Right ventricle myocardium superior (tissue), 1 donor: ENCODE results near the gene ARHGEF3. TPM values are rescaled to one million over a fixed set of nuclear protein-coding genes. Genes with fewer than 3 reads are reported as not detected.

Experiments used
- ATAC-seq: fragments of 200-7000 bp; cut with Tn5 transposase; one replicate; pipeline ENCODE4 v1.9.1; 2020; ENCODE audit warnings: mild to moderate bottlenecking; ENCODE audit not compliant: poor library complexity
- DNase-seq: peaks from one replicate; pipeline ENCODE4 v3.0.0-alpha.2; 2020
- intact Hi-C: fragments of 100-400 bp; cut with DNase I; formaldehyde crosslinking; loops from one replicate; pipeline ENCODE4 v1.11.2; 2022
- total RNA-seq: library from RNA; stranded (reverse); fragmentation: NEBNext Ultra II Directional; extraction: Animal tissue kit (Norgen Biotek cat#: 25700); gene quantifications from one replicate; pipeline ENCODE4 v1.2.1, GENCODE V29; 2021
- donor health status: DM: no; HTN: yes; CAD: no; lungs with severe emphysema.

ARHGEF3 gene
- total RNA-seq, 1 donor from 2014 or later: 15.0 TPM

- DNase-seq (no peak), ATAC-seq (no peak)
- intact Hi-C loops: no loop called here
Measured at GRCh38 chr3:56825567-56826438, 24.1 kb upstream of the ARHGEF3 start.

GRCh38 chr3:56823984-56824703 is 22.4 kb upstream of the ARHGEF3 start:
- intact Hi-C loops: no loop called here
- ATAC-seq: no peak
- DNase-seq: no peak

DNA sequence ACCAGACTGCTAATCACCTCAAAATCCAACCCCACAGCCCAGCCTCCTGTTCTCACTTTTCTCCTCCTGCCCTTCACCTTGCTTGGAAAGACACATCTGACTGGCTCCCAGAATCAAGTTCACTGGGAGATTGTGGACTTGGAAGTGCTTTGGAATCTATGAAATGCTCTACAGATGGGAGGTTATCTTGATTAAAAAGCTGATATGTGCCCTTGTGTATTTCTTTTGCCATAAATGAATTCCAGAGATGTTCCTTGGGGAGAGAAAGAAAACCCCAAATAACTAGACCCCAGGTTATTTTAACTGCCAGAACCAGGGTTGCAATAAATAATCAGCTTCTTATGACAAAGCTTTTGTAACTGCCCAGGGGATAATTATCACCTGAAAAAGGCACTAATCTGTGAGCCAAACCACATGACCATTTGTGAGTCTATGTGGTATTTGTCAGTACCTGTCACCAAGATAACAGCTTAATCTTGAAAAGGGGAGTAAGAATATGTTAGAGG is 21.7 kb upstream of the ARHGEF3 start:
- ATAC-seq (no peak), DNase-seq (no peak)
- intact Hi-C loops: no loop called here

GRCh38 chr3:56822501-56822900 is 20.8 kb upstream of the ARHGEF3 start:
- ATAC-seq (no peak), DNase-seq (no peak)
- intact Hi-C loops: no loop called here

GRCh38 chr3:56819016-56819809 is 17.5 kb upstream of the ARHGEF3 start:
- DNase-seq (no peak), ATAC-seq (no peak)
- intact Hi-C loops: no loop called here

- ATAC-seq (no peak), DNase-seq (no peak)
- intact Hi-C loops: no loop called here
Measured at GRCh38 chr3:56818156-56818985, 16.6 kb upstream of the ARHGEF3 start.

- intact Hi-C loops: no loop called here
- no peak for DNase-seq
- no peak for ATAC-seq
Measured at GRCh38 chr3:56817646-56818045, 15.9 kb upstream of the ARHGEF3 start.

DNA sequence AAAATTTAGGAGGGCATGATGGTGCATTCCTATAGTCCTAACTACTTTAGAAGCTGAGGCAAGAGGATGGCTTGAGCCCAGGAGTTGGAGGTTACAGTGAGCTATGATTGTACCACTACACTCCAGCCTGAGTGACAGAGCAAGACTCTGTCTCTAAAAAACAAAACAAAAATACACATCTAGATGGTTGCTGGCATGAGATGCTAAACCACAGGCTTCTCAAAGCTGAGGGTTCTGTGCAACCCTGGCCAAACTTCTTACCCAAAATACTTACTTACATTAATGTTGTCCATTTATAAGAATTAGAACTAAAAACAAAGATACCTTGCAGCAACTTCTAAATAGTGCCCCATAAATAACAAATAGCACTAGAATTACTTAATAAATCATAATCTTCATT is 14.3 kb upstream of the ARHGEF3 start:
- DNase-seq: no peak
- ATAC-seq: no peak
- intact Hi-C loops: no loop called here

DNA sequence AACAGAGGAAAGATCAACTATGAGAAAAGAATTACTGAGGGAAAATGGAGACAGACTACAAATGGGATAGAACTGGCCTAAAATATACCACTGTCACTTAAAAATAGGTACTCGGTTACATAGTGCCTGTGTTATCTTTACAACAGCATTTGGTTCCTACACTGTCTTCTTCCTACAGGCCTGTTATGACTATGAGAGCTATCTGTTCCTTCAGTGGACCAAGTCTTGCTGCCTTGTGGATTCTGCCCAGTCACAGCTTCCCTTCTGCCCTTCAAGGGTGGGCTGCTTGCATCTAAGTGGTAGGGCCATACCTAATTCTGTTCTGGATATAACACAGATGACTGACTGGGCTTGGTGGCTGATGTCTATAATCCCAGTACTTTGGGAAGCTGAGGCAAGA is 13.8 kb upstream of the ARHGEF3 start:
- ATAC-seq (no peak), DNase-seq (no peak)
- intact Hi-C loops: no loop called here

- intact Hi-C loops: no loop called here
- ATAC-seq (no peak), DNase-seq (no peak)
Measured at GRCh38 chr3:56813653-56813960, 11.9 kb upstream of the ARHGEF3 start.

DNA sequence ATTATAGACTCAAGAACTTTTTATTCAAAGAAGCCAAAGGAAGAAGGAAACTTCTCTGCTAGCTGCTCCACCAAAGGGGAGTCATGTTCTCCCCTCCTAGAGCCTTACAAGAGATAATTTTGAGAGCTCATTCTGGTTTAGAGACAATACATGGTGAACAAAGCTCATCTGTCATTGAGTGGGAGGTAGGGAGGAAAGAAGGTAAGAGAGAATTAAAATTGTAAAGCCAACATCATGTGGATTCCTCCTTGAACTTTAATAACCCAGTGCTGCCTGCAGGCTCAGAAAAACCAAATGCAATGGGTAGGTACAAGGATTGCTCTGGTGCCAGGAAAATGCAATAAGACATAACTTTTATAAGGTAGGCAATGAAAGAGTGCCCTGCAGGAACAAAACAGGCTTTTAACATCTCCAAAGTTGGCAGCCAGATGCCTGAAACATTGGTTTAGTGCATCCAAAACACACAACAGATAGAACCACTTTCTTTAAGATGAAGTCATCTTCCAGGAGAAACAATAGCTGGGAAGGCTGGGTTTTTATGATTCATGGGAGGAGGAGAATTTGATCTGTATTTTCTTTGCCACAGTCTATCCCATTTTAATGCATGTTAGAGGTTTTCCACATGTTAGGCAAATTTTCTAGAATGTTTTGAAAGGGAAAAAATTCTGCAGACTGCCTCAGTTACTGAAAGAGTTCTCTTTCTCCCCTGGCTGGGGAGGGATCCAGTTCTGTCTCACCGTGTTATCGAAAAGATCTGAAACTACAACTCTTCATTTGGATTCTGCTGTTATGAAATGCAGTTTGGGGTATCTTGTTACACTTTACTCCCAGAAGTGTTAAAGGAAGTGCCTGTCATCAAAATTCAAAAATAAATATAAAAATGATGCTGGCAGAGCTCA is 11.3 kb upstream of the ARHGEF3 start:
- DNase-seq (no peak), ATAC-seq (no peak)
- intact Hi-C loops: no loop called here

- ATAC-seq: no peak
- no peak for DNase-seq
- intact Hi-C loops: no loop called here
Measured at GRCh38 chr3:56811546-56812202, 9.9 kb upstream of the ARHGEF3 start.

- ATAC-seq (no peak), DNase-seq (no peak)
- intact Hi-C loops: no loop called here
Measured at GRCh38 chr3:56810577-56811545, 9.1 kb upstream of the ARHGEF3 start.

- DNase-seq (no peak), ATAC-seq (no peak)
- intact Hi-C loops: no loop called here
Measured at GRCh38 chr3:56806407-56806806, 4.7 kb upstream of the ARHGEF3 start.

DNA sequence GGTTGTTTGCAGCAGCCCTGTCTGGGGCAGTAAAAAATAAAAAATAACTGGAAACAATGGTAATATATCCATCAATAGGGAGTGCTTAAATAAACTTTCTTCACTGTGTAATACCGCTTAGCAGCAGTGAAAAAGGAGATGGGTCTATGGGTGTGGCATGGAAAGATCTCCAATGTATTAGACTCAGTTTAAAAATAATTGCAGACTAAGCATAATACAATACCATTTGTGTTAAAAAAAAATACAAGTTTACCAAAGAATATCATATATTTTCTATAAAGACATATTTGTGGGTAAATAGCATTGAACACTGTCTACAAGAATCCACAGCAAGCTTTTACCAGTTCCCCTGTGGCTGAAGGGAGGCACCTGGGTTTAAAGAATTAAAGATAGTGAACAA is 1.0 kb upstream of the ARHGEF3 start:
- ATAC-seq: no peak
- intact Hi-C loops: loop anchor here (5.0 kb wide), 3 partner anchors 95 to 185 kb away; no protein-coding TSS in a partner anchor
- no peak for DNase-seq

GRCh38 chr3:56802378-56802745 is 613 bp upstream of the ARHGEF3 start:
- intact Hi-C loops: loop anchor here (5.0 kb wide), 3 partner anchors 95 to 185 kb away; no protein-coding TSS in a partner anchor
- DNase-seq (no peak), ATAC-seq (no peak)
